ENCODE measurements around the gene FBXO24.

FBXO24 gene

GRCh38 chr7:100614308-100614861 is 28.3 kb downstream of the FBXO24 start:
- no peak for DNase-seq

GRCh38 chr7:100620239-100620638 is 34.1 kb downstream of the FBXO24 start:
- DNase-seq = no peak

- no peak for DNase-seq
These were observed 34.7 kb downstream of the FBXO24 start for GRCh38 chr7:100620804-100621203.

GRCh38 chr7:100621554-100621953 is 35.4 kb downstream of the FBXO24 start:
- DNase-seq = no peak

- DNase-seq = no peak
These were observed 38.1 kb downstream of the FBXO24 start for GRCh38 chr7:100623951-100624824.

- DNase-seq = no peak
These were observed 39.9 kb downstream of the FBXO24 start for GRCh38 chr7:100626055-100626454.

- DNase-seq = peak in 54 of 58 donors; percentile 9 to 87 (median 52)
These were observed 40.6 kb downstream of the FBXO24 start for GRCh38 chr7:100626530-100627237.

GRCh38 chr7:100627238-100627549 is 41.1 kb downstream of the FBXO24 start:
- no peak for DNase-seq

GRCh38 chr7:100629117-100629716 is 43.1 kb downstream of the FBXO24 start:
- no peak for DNase-seq

- DNase-seq = no peak
These were observed 43.9 kb downstream of the FBXO24 start for GRCh38 chr7:100630066-100630465.

GRCh38 chr7:100632951-100633717 is 47.0 kb downstream of the FBXO24 start:
- peak in 14 of 58 donors; percentile 5 to 46 (median 23) for DNase-seq

GRCh38 chr7:100639995-100640516 is 53.9 kb downstream of the FBXO24 start:
- no peak for DNase-seq

GRCh38 chr7:100640517-100641440 is 54.7 kb downstream of the FBXO24 start:
- no peak for DNase-seq

- no peak for DNase-seq
These were observed 55.3 kb downstream of the FBXO24 start, which contains the start of gene TFR2 for GRCh38 chr7:100641463-100641859. Gene TFR2 (minus strand): TSS chr7:100641552. CDS start chr7:100641509, 43 bp downstream.

- no peak for DNase-seq
These were observed 55.9 kb downstream of the FBXO24 start for GRCh38 chr7:100641860-100642533.

- no peak for DNase-seq
These were observed 56.4 kb downstream of the FBXO24 start for GRCh38 chr7:100642534-100642907.

- no peak for DNase-seq
These were observed 63.9 kb downstream of the FBXO24 start for GRCh38 chr7:100649826-100650565.

Measured in anterior cingulate cortex (tissue), 58 donors.